Muscle of back (tissue), 11 donors: Measurements from ENCODE around the gene HCRTR1. TPM values are rescaled to one million over a fixed set of nuclear protein-coding genes. Genes with fewer than 3 reads are reported as not detected.

ENCODE experiments used
- DNase-seq, 3 donors: peaks; one replicate each; pipeline versions ENCODE4 v3.0.0 to v3.0.0-alpha.2; 2013
- polyA plus RNA-seq, 10 donors: library from polyadenylated mRNA; unstranded; fragments of 120-200 nt; gene quantifications; one replicate each; pipeline ENCODE4 v1.2.1, GENCODE V29; 2013; ENCODE audit not compliant: insufficient read length in 10 of 10

Gene HCRTR1
- polyA plus RNA-seq, 10 donors, result 0.11 to 0.57 (median 0.21) TPM; not detected in 1

DNA sequence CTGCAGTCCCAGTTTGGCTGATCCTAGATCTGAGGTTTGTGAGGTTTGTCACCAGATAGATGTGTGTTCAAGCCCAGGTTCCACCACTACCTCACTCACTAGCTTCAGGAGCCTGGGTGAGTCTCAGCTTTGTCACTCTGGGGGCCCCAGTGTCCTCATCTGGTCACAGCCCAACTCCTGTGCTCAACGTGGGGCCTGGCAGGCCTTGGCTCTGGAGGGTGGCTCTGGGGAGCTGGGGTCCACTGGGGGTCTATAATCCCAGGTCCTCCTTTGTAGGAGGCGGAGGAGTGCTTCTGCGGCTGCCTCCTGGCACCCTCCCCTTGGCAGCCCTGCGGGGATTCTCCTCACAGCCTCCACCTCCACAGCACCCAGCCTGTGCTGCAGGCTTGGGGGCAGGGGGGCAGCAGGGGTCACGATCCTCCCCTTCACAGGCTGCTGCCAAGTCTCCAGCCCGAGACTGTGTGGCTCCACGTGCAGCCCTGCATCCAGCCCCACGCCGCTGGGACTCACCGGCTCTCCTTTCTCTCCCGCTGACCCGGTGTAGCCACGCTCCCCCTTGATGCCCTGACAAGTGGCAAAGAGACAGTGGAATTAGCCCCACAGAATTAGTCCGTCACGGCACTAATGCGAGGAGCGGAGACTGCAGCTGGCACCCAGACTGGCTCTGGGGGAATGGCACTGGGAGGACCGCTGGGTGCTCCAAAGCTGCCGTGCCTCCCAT, 49.7 kb downstream of the HCRTR1 start:
- no peak for DNase-seq

DNA sequence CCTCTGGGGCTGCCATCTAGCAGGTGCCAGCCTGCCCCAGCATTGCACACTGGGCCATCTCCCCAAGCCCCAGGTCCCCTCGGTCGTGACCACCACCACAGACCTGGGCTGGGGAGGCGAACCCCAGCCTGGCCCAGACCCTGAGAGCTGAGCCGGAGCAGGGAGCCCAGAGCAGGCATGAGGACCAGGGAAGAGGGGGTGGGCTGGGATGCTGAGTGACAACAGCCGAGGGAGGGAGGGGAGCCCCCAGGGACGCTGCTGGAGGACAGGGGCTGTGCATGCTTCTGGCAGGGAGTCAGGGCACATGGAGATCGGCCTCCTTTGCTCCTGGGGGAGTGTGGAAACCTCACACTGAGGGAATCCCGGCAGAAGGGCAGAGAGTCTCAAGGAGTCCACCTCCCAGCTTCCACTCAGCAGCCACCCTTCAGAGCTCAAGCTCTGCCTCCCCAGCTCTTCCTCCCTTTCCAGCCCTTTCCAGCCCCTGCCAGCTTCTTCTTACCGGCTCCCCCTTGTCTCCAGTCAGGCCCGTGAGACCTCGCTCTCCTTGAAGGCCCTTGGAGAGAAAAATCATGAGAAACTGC, 50.9 kb downstream of the HCRTR1 start:
- no peak for DNase-seq

DNA sequence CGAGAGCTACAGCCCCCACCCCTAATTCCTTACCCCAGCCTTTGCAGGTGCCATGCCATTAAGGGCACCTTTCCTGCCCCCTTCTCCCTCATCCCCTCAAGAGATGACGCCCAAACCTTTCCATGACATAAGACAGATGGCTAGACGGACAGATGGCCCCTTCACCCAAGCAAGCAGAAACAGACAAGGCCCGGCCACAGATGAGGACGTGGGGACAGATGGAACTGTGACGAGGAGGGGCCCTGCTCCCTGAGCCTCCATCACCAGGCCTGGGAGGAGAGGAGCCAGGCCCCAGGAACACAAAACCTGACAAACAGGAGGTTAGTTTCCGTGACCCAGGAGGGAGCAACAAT, 51.9 kb downstream of the HCRTR1 start:
- DNase-seq, result no peak

DNA sequence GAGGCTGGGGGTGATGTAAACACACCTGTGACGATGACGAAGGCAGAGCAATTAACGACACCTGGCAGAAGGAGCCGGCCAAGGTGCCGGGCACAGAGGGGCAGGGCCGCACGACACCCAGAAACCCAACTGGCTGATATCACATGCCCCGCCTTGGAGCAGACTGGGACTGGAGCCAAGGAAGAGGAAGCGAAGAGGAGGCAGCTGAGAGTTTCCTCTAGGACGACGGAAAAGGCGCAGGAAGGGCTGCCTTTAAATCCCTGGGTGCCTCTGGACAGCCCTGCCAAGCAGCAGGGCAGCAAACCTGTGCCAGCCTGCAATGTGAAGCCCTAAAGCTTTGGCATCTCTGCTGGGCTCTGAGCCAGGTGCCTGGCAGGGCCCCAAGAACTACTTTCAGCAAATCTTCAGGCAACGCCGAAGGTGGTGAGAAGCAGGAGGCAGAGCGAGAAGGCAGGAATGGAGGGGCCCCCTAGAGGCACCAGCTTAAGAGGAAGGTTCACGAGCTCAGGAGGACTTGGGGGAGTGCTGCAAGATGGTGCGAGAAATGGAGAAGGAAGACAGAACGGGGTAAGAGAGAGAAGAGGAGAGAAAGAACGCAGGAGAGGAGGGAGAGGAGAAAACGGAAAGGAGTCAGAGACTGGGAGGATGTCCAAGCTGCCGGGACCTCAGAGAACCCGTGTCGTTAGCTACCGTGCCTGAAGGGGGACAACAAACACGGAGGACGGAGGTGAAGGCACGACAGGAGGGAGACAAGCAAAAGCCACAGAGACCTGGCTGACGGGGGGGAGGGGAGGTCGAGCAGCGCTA, 52.5 kb downstream of the HCRTR1 start:
- peak; percentile 59 to 88 (median 75) for DNase-seq

DNA sequence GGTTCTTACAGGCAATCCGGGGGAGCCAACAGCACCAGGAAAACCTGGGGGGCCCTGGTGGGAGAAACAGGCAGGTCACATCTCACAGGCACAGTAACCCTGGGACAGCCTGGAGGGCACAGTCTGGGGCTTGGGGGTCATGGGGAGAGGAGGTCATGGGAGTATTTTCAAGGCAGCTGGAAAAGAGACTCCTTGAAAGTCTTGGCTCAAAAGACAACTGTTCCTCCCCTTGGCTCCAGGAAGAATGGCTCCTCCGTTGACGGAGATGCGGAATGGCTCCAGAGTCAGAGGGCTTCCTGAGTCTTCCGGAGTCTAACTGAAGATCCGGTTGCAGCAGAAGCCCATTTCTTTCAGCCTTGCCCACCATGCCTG, 53.1 kb downstream of the HCRTR1 start:
- peak in 2 of 3 donors; percentile 46 to 64 for DNase-seq

DNA sequence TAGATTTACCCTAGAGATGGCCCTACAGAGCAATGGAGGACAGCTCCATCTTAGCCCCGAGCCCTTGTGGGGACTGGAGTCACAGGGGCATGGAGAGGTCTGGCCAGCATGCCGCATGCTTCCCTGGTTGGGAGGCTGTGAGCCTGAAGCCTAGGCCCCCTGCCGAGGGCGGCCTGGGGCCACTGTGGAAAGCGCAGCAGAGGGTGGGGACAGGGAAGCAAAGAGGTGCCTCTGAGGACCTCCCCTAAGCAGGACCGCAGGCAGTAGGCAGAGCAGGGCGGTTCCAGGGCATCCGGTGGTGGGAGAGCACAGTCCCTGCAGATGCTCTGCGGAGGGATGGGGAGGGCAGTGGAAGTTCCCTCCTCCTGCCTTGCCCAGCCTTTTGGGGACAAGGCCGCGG, 53.7 kb downstream of the HCRTR1 start:
- DNase-seq, result no peak

DNA sequence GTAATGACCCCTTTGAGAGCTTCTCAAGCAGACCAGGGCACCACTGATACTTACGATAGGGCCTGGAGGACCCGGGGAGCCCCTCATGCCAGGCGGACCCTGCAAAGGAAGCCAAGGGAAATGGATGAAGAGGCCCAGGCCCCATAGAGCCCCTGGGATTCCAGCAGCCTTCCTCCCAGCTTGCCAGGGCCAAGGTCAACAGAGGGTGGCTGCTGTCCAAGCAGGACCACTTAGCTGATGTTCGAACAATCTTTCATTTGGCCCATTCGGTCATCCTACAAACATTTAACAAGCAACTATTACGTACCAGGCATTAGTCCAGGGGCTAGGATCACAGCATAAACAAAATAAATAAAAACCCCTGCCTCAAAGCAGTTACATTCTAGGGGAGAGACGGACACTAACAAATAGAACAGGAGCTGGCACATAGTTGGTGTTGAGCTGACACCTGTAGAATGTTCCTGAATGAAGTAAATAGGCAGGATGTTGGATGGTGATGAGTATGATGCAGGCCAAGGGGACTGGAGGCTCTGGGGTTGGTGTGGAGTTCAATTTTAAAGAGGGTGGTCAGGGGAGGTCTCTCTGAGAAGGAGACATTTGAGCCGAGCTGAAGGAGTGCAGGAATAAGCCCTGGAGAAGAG, 54.2 kb downstream of the HCRTR1 start:
- no peak for DNase-seq

DNA sequence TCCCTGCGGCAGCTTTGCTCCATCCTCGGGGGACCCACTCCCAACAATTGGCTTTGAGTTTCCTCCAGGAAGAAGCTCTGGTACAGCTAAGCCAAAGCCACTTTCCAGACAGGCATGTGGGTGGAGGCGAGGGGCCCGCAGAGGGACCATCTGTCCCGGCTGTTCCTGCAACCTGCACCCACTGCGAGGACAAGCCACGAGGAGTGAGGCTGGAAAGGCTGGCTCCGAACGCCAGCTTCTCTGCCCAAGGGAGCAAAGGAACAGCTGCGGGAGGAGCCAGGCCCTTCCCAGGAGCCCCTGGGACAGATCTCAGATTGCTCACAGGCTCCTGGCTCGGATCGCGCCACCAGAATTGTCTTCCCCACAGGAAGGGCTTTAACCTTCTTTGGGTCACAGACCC, 55.5 kb downstream of the HCRTR1 start:
- DNase-seq, result peak in 2 of 3 donors; percentile 51 to 66

DNA sequence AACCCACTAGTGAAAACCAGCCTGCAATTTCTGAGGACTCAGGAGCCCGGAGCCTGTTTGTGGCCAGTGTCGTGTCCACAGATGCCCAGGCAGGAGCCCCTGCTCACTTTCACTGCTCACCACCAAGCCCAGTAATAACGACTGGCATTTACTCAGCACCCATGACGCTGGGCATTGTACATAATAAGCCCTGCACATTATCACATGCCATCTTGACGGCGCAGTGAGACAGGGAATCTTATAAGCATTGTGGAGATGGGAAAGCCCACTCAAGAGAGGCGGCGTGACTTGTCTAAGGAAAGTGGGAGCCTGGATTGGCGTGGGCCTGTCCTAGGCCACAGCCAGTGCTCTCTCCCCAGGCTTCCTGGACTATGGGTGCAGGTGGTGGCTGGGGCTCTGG, 55.9 kb downstream of the HCRTR1 start:
- DNase-seq, result no peak

DNA sequence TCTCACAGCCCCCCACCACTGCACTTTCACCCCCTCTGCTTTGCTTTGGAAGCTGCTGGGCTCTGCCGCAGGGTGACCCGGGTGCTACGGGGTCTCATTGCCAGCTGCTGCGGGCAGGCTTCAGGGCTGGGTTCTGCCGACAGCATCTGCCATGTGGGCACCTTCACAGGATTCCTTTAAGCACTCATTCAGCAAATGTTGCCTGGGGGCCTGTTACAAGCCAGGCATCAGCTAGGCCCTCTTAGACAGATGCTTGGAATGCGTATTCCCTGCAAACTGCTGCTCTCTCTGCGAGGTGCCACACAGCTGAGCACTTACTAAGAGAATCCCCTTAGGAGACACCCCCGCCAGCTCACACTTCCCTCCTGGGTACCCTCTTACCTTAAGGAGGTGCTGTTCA, 57.1 kb downstream of the HCRTR1 start:
- peak in 1 of 3 donors; percentile 46 for DNase-seq

DNA sequence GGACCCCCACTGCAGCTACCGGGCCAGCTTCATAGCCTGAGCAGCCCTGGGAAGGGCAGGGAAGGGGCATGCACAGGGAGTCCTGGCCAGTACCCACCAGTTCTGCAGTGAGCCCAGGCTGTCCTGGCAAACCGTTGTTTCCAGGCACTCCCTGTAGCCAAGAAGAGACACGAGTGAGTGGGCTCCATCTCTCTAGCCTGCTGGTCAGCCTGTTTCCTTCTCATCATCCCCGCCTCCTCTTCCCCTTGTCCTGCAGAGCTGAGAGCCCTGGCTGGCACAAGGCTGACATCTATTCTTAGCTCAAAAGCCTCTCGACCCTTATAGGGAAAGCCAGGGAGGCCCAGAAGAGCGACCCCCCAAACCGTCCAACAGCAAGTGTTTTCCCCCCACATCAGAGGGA, 57.7 kb downstream of the HCRTR1 start:
- DNase-seq, result no peak

DNA sequence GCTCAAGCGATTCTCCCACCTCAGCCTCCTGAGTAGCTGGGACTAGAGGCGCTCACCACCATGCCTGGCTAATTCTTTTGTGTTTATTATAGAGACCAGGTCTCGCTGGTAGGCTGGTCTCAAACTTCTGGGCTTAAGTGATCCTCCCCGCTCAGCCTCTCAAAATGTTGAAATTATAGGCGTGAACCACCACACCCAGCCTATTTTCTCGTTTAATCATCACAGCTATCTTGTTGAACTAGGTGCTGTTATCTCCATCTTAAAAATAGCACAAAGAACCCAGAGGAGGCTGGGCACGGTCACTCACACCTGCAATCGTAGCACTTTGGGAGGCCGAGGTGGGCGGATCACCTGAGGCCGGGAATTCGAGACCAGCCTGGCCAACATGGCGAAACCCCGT, 58.3 kb downstream of the HCRTR1 start:
- no peak for DNase-seq

Other genes with a start within 250 kb of the HCRTR1 start
- 100 to 1,000 TPM; 106 to 214 (median 167) TPM for gene FABP3, start 244.6 kb upstream of the HCRTR1 start, polyA plus RNA-seq
- 10 to 100 TPM; 24.6 to 34.9 (median 31.3) TPM for gene SERINC2, start 204.5 kb upstream of the HCRTR1 start, polyA plus RNA-seq
- 10 to 100 TPM; 16.9 to 30.9 (median 20.5) TPM for gene TINAGL1, start 41.2 kb upstream of the HCRTR1 start, polyA plus RNA-seq
- gene PEF1, start 27.2 kb downstream of the HCRTR1 start, polyA plus RNA-seq, result 10 to 100 TPM; 34.5 to 47.7 (median 40.2) TPM
- 100 to 1,000 TPM in 9 of 10 donors, 10 to 100 TPM in 1; 94.7 to 237 (median 139) TPM for gene COL16A1, start 86.3 kb downstream of the HCRTR1 start, polyA plus RNA-seq
- 10 to 100 TPM in 9 of 10 donors, 1 to 10 TPM in 1; 9.6 to 23.3 (median 14.0) TPM for gene ADGRB2, start 146.7 kb downstream of the HCRTR1 start, polyA plus RNA-seq
- under 1 TPM; 0.11 to 0.60 (median 0.30) TPM for gene SPOCD1, start 198.3 kb downstream of the HCRTR1 start, polyA plus RNA-seq